GM19238 (cell line): ENCODE data around the gene TEX29.

Experiments used
- DNase-seq: peaks from one replicate; pipeline ENCODE4 v3.0.0; 2011; ENCODE audit warnings: low spot score; ENCODE audit not compliant: insufficient read length

Gene TEX29

GRCh38 chr13:111339366-111340143 lies 19.1 kb downstream of the TEX29 start:
- DNase-seq, result no peak

- DNase-seq, result no peak
Observed at GRCh38 chr13:111341886-111342285, 21.4 kb downstream of the TEX29 start.

GRCh38 chr13:111342721-111343120 lies 22.3 kb downstream of the TEX29 start:
- DNase-seq, result no peak

GRCh38 chr13:111343186-111343805 lies 22.9 kb downstream of the TEX29 start:
- no peak for DNase-seq

- no peak for DNase-seq
Observed at GRCh38 chr13:111344471-111345191, 24.2 kb downstream of the TEX29 start.

- no peak for DNase-seq
Observed at GRCh38 chr13:111345682-111346081, 25.2 kb downstream of the TEX29 start.

- no peak for DNase-seq
Observed at GRCh38 chr13:111346101-111346680, 25.7 kb downstream of the TEX29 start.

GRCh38 chr13:111347438-111347837 lies 27.0 kb downstream of the TEX29 start:
- no peak for DNase-seq

- no peak for DNase-seq
Observed at GRCh38 chr13:111353508-111353907, 33.1 kb downstream of the TEX29 start.

GRCh38 chr13:111354789-111355188 lies 34.3 kb downstream of the TEX29 start:
- no peak for DNase-seq

GRCh38 chr13:111356795-111357194 lies 36.4 kb downstream of the TEX29 start:
- DNase-seq, result no peak

GRCh38 chr13:111359237-111359915 lies 38.9 kb downstream of the TEX29 start:
- DNase-seq, result no peak

GRCh38 chr13:111359930-111360329 lies 39.5 kb downstream of the TEX29 start:
- DNase-seq, result no peak

GRCh38 chr13:111360452-111360851 lies 40.0 kb downstream of the TEX29 start:
- no peak for DNase-seq

- no peak for DNase-seq
Observed at GRCh38 chr13:111361046-111361872, 40.8 kb downstream of the TEX29 start.

GRCh38 chr13:111361873-111362648 lies 41.6 kb downstream of the TEX29 start:
- no peak for DNase-seq

- no peak for DNase-seq
Observed at GRCh38 chr13:111363121-111363520, 42.7 kb downstream of the TEX29 start.

- DNase-seq, result no peak
Observed at GRCh38 chr13:111363591-111363990, 43.1 kb downstream of the TEX29 start.

- no peak for DNase-seq
Observed at GRCh38 chr13:111365149-111366005, 44.9 kb downstream of the TEX29 start.
